ENCODE data around the gene NTM.

GRCh38 chr11:132330515-132330914 is 960.1 kb downstream of the NTM start:
- no peak for TF ChIP-seq CTCF (IDR thresholded peaks at IDR 0.05)
- no peak for TF ChIP-seq POLR2A (IDR thresholded peaks at IDR 0.05)

Data from Peyer's patch (tissue), 4 donors.